ENCODE data around the gene MAGEA9B.
"Not testable (repeated sequence)": the region's sequence is repeated elsewhere in the genome, so short reads cannot be mapped to it uniquely, and the experiment has no call there.

The MAGEA9B gene

DNA sequence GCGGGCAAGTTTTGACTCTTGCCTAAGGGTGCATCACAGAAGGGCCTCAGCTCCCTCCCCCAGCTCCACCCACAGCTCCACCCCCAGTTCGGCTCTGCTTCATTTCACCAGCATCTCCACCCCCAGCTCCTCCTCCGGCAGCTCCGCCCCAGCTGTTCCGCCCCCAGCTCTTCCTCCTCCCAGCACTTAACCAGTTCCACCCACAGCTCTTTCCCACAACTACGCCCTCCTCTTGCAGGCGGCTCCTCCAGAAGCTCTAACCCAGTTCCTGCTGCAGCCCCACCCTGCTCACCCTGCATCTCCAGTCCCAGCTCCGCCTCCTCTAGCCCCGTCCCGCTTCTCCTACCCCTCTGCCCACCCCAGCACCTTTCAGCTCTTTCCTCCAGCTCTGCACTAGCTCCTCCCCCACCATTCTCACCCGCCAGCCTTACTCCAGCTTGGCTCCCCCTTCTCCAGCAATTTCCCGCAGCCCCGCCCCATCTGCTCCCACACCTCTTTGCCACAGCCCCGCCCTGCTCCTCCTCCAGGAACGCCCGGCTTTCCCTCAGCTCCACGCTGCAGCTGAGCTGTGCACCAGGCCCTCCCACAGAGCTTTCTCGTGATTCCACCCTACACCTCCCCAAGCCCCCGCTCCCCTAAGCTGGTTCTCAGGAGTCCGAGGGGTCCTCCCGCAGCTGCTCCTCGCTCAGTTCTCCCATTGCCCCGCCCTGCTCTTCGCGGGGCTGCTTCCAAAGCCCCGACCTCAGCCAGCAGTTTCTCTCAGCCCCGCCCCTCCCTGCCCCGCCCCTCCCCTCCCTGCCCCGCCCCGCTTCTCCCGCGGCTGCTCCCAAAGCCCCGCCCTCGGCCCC lies 47.8 kb downstream of the MAGEA9B start:
- TF ChIP-seq, protein P1, sequence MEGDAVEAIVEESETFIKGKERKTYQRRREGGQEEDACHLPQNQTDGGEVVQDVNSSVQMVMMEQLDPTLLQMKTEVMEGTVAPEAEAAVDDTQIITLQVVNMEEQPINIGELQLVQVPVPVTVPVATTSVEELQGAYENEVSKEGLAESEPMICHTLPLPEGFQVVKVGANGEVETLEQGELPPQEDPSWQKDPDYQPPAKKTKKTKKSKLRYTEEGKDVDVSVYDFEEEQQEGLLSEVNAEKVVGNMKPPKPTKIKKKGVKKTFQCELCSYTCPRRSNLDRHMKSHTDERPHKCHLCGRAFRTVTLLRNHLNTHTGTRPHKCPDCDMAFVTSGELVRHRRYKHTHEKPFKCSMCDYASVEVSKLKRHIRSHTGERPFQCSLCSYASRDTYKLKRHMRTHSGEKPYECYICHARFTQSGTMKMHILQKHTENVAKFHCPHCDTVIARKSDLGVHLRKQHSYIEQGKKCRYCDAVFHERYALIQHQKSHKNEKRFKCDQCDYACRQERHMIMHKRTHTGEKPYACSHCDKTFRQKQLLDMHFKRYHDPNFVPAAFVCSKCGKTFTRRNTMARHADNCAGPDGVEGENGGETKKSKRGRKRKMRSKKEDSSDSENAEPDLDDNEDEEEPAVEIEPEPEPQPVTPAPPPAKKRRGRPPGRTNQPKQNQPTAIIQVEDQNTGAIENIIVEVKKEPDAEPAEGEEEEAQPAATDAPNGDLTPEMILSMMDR (IDR thresholded peaks at IDR 0.05; ENCODE audit: insufficient read depth, missing control alignments): no peak
- FAIRE-seq (no peak), DNase-seq (ENCODE audit: insufficient read length, low spot score) (peak; percentile 48)

DNA sequence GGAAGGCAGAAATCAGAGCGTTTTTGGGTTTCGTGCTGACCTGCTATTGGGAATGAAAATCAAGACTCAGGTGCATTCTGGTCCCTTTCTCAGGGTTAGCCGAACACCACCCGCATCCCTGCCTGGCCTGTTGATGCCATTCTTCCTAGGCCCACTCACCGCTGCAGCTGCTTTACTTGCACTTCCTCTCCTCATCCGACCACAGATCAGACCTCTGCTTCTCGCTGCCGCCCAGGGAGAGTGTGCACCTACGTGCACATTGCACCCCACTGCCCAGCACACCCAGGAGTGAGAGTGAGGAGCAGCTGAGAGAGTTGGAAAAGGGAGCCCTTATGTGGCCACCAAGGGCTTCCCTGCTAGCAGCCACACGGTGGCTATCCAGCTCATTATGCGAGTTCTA lies 49.8 kb downstream of the MAGEA9B start:
- DNase-seq (ENCODE audit: insufficient read length, low spot score); FAIRE-seq: not testable (repeated sequence)

DNA sequence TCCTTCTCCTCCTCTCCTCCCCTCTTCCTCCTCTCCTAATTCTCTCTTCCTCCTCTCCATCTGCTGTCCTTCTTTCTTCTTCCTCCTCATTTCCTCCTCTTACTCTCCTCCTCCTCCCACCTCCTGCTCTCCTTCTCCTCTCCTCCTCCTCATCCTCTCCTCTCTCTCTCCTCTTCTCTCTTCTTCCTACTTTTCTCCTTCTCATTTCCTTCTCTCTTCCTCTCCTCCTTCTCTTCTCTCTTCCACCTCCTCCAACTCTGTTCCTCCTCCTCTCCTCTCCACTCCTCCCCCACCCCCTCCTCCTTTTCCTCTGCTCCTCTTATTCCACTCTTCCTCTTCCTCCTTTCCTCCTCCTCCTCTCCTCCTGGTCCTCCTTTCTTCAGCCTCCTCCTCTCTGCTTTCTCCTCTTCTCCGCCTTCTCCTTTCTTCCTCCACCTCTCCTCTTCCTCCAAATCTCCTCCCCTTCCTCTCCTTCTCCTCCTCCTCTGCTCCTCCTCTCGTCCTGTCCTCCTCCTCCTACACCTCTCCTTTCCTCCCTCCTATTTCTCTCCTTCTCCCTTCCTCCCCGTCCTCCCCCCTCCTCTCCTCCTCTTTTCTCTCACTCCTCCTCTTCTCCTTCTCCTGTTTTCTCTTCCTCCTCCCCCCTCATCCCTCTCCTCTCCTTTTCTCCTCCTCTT lies 52.2 kb downstream of the MAGEA9B start:
- not testable (repeated sequence) for FAIRE-seq; DNase-seq (ENCODE audit: insufficient read length, low spot score)

DNA sequence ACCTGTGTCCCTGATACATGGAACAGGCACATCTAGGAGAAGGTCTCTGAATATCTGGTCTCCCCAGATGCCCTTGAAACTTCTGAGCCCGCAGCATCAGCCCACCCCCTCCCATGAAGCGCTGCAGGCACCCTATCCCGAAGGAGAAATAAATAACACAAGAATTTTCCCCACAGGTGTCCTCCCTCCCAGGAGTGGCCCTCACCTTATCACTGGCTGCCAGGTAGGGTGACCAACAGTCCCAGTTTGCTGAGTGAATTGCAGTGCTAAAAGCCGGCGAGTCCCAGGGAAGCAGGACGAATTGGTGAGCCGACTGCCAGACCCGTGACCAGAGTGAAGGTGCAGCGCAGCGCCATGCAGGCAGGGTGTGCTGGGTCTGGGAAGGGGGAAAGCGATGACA lies 53.3 kb downstream of the MAGEA9B start:
- not testable (repeated sequence) for FAIRE-seq; DNase-seq (ENCODE audit: insufficient read length, low spot score)

DNA sequence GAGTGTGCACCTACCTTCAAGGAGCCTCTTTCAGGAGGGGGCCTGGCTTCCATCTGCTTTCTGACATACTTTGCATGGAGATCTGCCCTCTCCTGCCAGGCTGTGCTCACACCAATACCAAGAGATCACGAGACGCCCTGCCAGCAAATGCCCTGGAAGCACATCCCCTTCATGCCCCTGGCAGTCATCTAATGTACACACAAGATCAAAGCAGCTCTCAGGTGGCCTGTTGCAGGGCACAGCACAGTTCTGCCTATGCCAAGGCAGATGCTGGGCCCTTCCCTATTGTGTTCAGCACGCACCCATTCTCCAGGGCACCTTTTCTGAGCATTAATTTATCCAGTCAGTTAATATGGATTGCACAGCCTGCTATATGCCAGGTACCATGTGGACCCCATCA lies 54.4 kb downstream of the MAGEA9B start:
- FAIRE-seq; DNase-seq (ENCODE audit: insufficient read length, low spot score): not testable (repeated sequence)

Data from D721Med (cell line).